GM04503 (cell line): ENCODE measurements around the gene A3GALT2.

Source experiments
- DNase-seq: peaks from one replicate; pipeline ENCODE4 v3.0.0-alpha.2; 2012; ENCODE audit warnings: low read depth

Gene A3GALT2

DNA sequence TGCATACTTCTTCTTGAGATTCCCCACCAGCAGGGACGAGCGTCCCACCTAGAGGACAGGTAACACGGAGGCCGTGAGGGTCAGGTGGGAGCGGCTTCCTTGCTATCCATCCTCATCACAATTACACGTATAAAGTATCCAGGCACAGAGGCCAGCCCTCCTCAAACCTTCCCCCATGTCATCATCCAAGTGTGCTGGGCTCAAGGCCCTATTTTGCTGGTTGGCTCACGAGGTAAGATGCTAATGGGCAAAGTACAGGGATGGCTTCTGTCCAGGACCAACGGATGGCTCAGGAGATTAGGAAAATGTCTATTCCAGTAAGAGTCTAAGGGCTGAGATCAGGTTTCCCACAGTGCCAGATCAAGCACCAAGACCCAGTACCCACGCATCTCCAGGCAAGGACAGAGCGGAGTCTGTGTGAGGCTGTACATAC lies 11.5 kb upstream of the A3GALT2 start:
- DNase-seq = no peak

DNA sequence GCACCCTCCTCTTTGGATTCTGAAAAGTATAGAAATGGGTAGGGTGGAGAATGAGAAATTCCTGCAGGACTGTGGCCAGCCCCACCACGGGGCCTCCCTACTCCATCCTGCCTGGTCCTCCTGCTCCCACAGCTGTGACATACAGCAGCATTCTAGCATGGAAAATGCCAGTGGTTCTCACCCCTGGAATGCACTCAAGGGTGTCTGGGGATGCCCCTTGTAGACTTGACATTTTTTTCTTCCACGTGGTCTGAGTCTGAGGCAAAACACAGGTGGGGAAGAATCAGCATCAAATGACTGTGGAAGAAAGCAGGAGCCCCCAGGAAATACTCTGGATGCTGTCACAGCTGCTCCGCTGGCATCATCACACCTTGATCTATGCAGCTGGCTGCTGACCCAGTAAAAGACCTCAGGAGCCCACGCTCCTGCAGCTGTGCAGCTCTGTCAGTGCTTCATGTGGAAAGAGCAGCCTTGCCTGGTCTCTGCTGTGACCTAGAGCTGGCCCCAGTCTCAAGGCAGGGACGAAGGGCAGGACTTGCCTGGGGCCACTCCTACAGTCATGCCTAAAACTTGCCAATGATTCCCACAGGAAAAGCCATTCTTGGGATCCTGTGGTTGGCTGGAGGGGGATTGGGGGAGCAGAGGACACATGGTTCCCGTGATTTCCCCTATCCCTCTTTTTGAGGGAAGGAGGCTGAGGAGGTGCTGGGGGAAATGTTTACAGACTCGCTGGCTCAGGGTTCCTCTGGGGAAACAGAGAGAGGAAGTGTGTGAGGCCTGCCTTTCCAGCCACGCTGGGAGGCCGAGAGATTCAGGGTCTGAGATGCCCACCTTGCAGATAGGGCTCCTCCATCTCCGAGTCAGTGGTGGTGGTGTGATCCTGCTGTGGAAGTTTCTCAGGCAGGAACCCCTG lies 10.8 kb upstream of the A3GALT2 start:
- DNase-seq = no peak

DNA sequence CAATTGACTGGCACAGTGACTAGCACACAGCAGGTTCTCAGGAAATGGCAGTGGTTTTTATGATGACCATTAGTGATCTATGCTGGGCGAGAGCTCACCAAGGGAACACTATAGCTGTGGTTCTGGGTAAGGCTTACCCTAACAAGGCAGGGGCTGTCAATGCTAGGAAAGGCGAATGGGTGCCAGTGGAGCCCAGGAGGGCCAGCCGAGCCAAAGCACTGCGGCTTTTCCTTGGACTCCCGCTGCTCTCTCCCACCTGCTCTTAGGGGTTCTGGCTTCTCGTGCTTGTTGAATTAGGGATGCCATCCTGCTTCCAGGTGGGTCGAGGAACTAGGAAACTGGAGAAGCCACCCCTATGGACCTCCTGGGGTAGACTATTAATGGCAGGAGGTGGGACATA lies 10.0 kb upstream of the A3GALT2 start:
- no peak for DNase-seq

DNA sequence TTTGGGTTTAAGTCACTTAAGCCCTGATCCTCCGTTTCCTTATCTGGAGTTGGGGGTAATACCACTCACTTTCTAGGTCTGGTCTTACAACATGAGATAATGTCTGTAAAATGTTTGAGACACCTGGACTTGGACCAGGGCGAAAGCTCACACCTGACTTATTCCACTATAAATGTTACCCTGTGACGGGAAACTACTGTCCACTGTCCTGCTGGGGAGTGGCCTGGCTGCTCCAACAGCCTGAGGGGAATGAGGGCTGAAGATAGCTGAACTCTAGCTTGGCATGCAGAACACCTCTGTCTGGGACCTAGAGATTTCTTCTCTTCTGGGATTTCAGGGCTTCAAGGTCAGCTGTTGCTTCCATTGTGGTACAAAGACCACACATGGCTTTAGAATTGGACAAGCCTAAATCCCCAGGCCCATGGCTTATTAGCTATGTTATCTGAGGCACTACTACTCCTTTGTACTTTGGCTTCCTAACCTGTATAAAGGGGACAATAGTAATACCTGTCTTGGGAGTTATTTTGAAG lies 9.5 kb upstream of the A3GALT2 start:
- DNase-seq = no peak

DNA sequence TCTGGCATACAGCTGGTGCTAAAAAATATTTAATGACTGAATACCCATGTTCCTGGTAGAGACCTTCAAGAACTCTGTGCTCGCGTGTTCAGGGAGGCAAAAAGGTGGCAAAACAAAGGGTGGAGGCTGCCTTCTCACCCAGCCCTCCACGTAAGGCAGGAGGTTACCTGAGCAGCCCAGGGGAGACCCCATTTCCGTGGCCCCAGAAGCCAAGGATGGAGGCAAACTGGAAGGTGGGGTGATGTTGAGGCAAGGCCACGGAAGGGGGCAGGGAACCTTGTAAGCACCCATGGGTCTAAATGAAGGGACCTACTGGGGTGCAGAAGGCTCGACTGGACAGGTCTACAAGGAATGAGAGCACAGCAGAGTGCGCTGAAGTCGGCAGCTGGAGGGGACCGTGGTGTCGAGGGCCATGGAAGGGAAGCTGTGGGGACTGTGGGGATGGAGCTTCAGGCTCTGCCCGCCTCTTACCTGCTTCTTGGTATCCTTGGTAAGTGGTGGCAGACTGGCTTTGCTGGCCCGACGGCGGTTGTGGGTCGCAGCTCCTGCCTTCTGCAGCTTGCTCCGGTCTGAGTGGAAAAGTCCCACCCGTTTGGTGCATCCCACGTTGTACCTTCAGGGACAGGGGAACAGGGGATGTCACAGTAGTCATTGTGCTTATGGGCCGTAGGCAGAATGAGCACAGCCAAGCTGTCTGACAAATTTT lies 8.9 kb upstream of the A3GALT2 start:
- DNase-seq = no peak

DNA sequence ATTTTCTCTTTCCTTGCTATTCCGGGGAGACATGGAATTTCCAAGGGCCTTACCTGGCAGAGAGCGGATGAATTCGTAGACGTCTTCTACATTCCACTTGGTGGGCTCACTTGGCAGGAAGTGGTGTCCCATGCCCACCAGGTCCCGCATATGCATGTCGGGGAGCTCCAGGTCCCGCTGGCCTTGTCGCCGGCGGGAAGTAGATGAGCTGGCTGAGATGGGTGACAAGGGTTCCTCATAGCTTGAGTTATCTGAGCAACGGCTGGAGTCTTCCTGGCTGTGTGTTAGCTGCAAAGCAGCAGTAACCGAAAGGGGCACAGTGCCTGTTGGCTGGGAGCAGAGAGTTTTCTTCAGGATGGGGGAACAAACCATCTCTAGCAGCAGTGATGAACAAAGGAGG lies 7.9 kb upstream of the A3GALT2 start:
- no peak for DNase-seq

DNA sequence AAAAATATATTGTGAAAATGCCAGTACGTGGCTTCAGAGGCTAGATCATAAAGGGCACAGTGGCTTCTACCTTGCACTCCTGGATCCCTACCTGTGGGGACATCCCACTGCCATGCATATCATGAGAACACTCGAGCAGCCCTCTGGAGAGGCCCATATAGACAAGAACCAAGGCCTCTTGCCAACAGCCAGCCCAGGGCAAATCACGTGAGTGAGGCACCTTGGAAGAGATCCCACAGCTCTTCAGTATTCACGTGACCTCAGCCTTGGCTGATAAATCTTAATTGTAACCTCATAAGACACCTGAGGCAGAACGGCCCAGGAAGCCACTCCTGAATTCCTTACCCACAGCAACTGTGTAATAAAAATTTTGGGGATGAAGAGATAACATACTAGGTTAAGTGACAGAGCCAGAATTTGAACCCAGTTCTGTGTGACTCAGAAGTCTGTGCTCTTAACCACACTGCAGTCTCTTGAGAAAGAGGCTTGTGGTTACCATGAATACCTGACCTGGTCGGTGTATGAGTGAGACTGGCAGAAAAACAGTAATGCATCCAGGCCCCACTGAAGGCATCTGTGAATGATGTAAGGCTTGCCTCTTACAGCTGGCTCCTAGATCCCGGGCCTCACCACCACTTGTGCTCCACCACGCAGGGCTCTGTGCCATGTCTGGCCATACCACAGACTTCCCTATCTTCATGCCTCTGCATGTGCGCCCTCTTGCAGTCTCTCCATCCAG lies 6.9 kb upstream of the A3GALT2 start:
- DNase-seq = peak; percentile 96

DNA sequence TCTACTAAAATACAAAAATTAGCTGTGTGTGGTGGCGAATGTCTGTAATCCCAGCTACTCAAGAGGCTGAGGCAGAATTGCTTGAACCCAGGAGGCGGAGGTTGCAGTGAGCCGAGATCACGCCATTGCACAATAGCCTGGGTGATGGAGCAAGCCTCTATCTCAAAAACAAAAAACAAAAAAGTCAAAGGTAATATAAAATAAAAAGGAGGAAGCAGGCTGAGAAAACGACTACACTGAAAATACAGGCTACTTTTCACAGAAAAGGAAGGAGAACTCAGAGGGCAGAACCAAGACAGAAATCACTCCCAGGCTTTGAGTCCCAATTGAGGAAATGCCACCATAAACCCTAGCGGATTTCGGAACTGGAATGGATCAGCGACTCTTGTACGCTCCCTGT lies 5.9 kb upstream of the A3GALT2 start:
- no peak for DNase-seq

DNA sequence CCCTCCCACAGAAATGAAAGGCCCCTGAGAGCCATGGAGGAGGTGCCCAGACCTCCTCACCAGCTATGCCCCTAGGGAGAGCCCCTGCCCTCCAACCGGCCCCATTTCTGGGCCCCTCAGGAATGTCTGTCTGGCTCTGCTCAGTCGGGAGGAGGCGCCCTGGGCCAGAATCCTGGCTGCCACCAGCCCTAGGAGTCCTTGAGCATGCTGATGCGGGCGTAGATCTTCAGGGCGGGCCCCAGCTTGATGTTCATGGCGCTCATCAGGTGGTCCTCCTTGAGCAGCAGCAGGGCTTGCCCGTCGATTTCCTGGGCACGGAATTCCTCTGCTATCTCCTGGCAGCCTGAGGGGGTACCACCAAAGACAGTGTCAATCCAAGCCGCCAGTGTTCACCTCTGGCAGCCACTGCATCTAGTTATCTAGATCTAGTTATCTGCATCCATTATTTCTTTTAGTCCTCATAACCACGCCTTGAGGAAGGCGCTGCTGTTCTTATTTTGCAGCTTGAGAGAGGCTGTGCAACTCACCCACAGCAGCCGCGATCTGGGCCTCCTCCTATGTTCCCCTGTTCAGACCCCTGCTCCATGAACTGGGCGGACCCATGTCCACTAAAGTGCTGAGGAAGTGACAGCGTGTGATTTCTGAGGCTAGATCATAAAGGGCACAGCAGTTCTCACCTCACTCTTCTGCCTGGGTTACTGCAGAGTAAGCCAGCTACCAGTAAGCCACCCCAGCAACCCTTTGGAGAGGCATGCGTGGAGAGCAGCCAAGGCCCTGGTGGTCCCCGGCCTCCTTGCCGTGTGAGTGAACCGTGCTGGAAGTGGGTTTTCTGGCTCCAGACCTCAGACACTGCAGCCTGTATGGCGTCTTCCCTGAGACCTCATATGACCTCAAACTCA lies 4.0 kb upstream of the A3GALT2 start:
- DNase-seq = no peak

DNA sequence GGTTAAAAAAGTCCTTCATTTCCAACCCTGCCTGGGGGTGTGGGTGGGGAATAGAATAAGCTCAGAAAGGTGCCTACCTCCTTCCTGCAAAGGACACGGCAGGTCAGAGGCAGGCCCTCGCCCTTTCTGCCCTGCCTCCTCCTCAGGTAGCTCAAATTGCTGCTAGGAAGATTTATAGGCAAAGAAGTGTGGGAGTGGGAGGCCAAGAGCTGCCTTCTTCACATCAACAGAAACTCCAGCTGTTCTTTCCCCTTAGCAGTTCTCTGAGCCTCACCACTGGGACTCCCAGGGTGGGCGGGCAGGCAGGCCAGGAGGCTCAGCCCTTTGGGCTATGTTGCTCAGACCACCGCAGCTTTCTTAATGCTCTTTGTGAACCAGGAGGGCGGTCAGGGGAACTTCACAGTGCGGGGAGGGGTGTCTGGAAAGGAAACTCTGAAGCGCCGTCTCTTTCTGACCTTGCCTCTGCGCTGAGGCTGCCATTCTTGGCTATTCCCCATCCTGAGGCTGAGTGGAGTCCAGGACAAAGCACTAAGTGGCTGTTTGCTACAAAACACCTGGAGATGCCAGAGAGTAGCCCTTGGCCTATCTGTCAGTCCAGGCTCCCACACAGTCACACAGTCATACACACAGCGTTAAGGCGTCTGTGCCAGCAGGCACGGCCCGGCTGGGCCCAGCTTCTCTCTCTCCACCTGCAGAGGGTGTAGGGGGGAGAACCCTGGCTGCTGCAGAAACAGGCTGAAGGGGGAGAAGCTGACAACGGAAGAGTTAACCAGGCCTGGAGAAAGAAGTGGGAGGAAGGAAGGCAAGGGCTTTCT lies 3.0 kb upstream of the A3GALT2 start:
- DNase-seq = no peak

DNA sequence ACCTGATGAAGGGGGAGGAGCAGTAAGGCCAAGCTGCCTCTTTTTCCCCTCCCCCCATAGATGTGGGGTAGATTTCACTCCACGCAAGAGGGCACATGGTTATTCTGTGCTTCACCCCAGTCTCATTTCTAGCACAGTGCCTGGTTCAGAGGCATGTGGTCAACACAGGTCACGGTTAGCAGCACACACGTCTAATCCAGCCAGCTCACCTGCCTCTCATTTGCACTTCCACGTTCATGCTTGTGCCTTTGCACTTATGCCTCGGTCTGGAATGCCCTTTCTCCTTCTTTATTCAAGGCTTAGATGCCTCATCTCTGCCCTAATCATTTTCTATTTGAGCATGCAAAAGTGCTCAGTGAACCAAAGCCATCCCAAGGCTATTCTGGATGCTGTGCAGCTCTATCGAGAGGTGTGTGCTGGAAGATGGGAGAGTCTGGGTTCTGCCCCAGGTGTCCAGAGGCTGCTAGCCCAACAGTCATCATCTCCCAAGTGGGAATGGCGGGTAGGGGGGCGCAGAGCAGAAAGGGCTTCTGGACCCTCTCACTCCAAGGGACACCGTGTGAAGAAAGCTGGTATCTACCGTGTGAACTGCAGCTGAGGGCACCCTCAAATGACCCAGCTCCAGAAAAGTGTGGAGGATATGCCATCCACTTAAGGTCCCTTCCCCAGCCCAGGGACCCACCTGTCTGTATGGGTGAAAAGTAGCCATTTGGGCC lies 2.1 kb upstream of the A3GALT2 start:
- DNase-seq = no peak

DNA sequence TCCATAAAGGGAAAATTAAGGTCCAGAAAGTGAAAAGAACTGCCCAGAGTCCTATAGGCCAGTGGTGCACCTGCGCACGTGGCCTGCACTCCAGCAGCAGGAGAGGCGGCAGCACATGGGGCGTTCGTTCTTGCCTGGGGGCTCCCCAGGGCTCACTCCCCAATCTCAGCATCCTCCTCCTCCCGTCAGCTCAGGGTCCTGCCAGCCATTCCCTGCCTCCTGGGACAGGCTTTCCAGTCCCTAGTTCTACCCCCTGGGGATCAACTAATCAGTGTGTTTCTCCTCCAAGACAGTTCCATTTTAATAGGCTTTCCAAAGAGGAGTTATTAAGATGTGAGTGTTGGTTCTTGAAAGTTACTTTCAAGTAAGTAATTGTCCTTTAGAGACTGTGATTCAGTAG lies 1.2 kb upstream of the A3GALT2 start:
- no peak for DNase-seq

DNA sequence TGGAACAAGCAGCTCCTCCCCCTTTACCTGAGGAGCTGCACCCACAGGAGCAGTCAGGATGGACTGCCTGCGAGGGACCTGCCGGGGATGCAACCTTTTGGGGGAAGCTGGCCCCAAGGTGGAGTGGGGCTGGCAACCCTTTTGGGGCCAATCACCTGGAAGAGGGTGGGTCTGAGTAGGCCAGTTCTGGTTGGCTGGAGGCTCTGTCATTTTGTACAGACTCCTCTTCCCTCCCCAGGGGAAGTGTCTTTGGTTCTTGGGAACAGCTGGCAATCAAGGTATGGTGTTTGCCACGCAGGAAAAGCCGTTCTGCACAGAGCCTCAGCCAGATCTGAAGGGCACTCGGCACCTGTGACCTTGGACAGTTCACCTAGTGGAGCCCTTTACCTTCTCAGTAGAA lies 280 bp upstream of the A3GALT2 start:
- no peak for DNase-seq

DNA sequence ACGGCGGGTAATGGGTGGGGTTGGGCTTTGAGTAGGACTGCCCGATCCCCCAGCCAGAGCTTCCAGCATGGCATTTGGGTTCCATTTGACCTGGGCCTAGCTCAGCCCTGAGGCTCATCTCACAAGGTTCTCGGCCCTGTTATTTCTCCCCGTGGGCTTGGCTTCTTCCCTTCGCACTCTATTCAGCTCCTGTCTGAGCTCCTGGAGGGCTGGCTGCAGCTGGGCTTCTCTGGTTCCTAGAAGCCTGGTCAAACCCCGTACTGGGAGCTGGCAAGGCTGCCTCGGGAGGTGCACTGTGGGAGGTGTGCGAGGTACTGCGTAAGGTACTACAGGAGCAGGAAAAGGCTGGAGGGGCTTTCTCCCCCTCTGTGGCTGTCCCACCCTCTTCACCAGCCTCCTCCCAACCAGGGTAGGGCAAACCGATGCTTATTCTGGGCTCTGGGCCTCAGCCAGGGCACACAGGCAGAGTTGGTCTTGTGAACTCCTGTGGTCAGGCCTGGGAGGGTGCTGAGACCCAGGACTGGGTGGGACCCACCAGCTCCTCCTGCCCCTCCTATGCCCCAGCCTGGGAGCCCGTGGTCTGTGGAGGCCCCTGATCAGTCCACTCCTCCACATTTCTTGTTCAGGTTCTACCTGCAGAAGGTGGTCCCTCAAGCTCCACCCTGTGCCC lies 814 bp downstream of the A3GALT2 start:
- no peak for DNase-seq

DNA sequence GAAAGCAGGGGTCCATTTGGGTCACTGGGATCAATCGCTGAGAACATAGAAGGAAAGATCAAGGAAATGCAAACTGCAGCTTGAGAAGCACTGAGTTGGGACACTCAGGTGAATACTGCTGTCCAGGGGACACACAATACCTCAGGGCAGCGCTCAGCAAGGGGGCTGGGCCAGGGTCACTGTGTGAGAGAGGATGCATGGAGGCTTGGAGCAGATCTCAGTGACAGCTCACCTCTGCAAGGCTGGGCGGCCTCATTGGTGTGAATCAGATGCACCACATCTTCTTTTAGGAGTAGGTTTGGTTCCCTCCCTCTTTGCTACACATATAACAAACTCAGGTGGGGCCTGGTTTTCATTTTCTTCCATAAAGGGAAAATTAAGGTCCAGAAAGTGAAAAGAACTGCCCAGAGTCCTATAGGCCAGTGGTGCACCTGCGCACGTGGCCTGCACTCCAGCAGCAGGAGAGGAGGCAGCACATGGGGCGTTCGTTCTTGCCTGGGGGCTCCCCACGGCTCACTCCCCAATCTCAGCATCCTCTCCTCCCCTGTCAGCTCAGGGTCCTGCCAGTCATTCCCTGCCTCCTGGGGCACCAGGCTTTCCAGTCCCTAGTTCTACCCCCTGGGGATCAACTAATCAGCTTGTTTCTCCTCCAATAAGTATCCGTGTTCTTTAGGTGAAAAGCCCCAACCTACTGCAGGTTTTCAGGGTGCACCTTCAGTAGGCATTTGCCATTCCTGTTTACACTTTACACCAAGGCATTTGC lies 1.5 kb downstream of the A3GALT2 start:
- DNase-seq = no peak

DNA sequence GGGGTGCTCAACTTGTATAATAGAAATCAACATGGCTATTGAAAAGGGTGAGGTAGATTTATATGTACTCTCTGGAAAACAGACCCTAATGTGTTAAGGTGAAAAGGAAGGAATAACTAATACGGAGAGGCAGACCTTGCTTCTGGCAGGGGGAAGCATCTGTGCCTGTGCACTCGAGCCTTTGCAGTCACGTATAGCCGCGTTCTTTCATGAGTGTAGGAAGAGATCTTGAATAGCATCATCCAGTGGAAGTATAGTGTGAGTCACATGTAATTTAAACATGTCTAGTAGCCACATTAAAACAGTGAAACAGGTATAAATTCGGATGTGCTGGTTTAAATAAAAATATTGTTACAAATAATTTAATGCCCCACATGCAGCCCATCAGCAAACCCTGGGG lies 3.0 kb downstream of the A3GALT2 start:
- no peak for DNase-seq

DNA sequence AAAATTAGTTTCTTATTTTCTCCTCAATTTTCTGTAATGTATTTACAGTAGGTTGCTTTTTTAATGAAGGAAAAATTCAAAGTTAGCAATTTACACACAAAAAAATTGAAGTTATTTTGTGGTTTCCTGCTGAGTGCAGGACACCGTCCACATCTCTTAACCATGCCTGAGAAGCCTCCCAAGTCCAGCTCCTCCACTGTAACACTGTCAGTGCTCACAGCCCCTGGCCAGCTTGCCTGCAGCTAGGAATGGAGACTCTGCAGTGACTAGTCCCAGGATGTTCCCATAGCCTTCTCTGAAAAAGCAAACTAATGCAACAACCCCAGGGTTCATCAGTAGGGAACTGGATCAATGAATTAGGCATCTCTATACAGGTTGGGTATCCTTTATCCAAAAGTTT lies 3.5 kb downstream of the A3GALT2 start:
- no peak for DNase-seq

DNA sequence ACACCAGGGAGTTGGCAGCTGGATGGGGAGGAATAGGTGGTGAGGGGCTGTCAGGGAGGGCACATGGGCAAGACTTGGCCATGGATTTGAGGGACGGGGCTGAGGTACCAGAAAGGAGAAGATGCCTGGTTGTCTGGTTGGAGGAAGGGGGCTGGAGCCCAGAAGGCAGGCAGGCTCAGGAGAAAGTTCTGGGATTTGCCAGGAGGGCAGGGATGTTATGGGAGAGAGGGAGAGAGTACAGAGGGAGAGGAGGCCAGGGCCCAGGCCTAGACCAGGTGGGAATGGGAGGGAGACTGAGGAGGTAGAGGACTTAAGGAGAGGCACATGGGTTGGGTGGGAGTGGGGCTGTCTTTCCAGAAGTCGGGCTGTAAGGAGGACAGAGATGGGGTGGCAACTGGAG lies 4.3 kb downstream of the A3GALT2 start:
- no peak for DNase-seq

DNA sequence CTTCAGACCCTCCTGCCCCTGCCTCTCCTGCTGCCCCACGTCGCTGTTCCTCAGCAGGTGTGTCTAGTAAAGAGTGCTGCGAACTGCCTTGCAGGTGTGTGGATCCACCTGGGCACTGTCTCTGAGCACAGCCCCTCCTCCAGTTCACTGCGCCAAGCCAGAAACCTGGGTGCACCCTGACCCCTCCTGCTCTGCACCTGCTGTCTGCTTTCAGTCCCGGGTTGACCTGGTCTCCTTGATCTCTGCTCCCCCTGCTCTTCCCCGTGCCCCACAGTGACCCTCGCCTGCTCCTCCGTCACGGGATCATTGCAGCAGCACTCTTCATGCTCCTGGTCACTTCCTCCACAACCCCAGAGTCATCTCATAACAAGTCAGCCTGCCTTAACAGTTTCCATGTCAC lies 6.5 kb downstream of the A3GALT2 start:
- no peak for DNase-seq
